A172 (cell line): ENCODE data around the gene VEGFB. TPM values are rescaled to one million over a fixed set of nuclear protein-coding genes. Genes with fewer than 3 reads are reported as not detected.

Experiments used
- DNase-seq: peaks from one replicate; pipeline ENCODE4 v3.0.0-alpha.2; 2015; ENCODE audit warnings: low spot score
- total RNA-seq: library from RNA; depleted of rRNA; stranded (reverse); fragments of >200 nt; shearing (Covaris generic); gene quantifications from 2 replicates; pipeline ENCODE4 v1.2.3, GENCODE V29; 2014; rRNA removed

VEGFB gene
- 24.4 and 33.0 TPM in 2 replicates for total RNA-seq

DNA sequence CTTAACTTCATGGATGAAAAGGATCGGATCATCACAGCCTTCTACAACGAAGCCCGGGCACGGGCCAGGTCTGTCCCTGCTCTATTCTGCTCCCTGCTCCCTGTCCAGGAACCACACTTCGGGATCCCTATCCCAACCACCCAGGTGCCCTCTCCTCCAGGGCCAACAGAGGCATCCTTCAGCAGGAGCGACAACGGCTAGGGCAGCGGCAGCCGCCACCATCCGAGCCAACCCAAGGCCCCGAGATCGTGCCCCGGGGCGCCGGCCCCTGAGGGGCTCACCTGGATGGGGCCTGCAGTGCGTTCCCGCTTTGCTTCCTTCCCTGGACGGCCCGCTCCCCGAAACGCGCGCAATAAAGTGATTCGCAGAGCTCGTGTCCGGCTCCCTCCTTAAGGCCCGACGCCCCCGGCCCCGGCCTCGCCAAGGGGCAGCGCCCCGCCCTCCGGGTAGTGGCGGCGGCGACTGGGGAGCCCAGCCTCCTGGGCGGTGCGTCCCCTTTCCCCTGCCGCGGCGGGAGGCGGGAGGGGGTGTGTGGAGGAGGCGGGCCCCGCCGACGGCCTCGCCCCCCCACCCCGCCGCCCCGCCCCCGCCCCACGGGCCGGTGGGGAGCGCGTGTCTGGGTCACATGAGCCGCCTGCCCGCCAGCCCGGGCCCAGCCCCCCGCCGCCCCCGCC is at the start of gene VEGFB:
Gene VEGFB (plus strand): TSS at position 672 of the 674 bp plus-strand sequence. CDS start 250 bp downstream, outside the sequence.
- DNase-seq, result no peak

GRCh38 chr11:64185175-64185692 is 49.1 kb upstream of the VEGFB start:
- no peak for DNase-seq

DNA sequence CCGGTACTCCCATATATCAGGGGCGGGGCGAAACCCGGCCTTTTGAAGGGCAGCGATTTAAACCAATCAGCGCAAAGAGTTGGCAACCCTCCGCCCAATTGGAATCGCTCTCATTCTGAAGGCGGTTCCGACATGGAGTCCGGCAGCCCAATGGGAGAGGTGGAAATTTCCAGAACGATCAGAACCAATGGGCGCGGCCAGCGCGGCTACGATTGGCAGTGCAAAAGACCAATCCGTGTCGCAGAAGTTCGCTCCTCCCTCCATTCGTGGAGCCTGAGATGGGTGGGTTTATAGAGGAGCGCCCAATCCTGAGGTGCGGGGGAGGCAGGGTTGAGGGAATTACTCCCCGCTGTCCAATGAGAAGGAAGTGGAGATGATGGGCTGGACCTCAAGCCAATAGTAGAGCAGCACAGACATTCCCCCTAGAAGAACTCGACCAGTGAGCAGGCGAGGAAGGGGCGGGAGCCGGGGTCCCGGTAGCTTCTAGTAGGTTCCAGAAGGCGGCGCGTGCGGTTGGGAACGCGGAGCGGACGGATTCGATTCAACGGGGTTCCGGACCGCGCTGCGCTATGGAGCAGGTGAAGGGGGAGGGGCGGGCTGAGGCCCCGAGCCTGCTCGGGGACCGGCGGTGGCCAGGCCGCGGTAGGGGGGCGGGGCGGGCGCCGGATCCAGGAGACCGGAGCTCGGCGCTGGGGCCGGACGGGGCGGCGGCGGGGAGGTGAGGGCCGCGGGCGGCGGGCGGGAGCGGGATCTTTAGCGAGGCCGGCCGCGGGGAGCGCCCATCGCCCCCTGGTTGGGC is 48.5 kb upstream of the VEGFB start, which contains the start of gene STIP1:
Gene STIP1 (plus strand): TSS at position 479 of the 799 bp plus-strand sequence. CDS start 91 bp downstream, at position 570.
- peak; percentile 100 for DNase-seq

GRCh38 chr11:64186492-64187165 is 47.8 kb upstream of the VEGFB start:
- DNase-seq, result no peak

DNA sequence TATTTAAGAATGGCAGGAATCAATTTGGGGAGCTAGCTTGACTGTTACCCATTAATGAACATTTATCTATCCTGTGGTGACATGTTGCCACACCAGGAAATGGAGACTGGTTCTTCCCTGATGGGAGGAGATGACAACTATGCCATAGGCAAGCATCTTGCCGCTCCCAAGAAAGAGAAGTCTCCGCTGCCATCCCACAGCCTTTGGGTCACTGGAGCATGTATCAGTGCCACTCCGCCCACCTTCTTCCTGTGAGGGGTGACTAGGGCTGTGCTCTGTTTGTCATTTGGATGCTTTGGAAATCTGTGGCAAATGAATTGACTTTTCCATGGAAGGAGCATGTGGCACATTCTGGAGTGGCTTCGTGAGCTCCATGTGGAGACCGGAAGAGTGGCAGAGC is 42.0 kb upstream of the VEGFB start:
- DNase-seq, result no peak

DNA sequence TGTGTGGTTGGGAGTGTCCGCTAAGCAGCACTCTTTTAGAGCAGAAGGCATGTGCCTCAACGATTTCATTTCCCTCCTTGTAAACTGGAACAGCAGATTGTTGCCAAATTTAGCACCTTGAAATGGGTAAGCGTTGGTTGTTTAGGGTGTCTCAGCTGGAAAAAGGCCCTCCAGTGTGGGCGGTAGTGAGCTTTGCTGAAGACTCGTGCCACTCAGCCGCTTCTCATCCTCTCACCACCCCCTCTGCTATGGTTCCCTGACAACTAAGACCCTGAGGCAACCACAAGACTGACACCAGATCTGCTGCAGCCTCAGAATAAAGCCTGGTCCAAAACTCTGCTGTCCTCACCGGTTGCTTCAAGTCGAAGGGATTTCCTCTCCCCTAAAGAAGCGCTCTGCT is 37.8 kb upstream of the VEGFB start:
- no peak for DNase-seq

DNA sequence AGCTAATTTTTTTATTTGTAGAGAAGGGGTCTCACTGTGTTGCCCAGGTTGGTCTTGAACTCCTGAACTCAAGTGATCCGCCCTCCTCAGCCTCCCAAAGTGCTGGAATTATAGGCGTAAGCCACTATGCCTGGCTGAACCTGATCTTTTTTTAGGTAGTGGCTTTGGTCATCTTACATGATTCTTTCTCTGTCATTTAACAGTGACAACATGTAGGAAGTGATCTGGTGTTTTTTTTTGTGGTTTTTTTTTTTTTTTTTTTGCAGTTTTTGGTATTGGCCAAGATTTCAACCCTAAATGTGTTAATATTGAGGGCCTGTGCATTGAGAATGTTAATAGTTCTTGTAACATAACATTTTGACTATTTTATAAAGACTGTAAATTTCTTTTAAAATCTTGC is 35.9 kb upstream of the VEGFB start:
- DNase-seq, result no peak

GRCh38 chr11:64201543-64201942 is 32.8 kb upstream of the VEGFB start:
- no peak for DNase-seq

DNA sequence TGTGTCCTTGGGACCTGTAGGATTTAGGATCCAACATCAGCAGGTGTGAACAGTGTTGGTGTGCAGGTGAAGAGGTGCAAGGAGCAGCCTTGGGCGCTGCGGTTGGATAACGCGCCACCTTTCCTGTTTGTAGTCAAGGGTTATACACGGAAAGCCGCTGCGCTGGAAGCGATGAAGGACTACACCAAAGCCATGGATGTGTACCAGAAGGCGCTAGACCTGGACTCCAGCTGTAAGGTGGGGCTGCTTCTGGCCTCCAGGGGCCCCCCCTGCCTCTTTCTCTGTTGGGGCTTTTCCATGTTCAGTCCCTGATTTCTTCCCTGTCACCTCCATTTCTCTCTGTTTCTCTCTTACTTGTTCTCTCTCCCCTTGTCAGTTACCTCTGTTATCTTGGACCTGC is 31.4 kb upstream of the VEGFB start:
- no peak for DNase-seq

DNA sequence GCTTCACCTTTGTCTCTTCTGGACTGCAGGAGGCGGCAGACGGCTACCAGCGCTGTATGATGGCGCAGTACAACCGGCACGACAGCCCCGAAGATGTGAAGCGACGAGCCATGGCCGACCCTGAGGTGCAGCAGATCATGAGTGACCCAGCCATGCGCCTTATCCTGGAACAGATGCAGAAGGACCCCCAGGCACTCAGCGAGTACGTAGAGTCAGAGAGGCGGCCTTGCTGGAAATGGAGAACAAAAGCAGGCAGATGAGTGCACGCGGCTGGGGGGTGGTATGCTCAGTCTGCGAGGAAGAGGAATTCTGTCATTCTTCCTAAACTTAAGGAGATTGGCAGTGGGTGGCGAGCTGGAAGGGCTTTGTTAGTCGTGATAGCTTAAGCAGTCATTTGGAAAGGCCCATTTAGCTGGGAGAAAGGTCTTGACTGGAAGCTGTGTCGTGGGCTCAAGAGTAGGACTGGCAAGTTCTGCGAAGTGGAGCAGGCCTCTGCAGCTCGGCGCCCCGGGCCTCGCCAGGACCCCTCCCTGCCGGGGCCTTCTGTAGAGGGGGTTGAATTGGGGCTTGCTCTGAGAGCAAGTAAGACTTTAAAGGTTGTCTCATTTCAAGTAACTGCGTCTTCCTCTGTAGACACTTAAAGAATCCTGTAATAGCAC is 30.8 kb upstream of the VEGFB start:
- no peak for DNase-seq

DNA sequence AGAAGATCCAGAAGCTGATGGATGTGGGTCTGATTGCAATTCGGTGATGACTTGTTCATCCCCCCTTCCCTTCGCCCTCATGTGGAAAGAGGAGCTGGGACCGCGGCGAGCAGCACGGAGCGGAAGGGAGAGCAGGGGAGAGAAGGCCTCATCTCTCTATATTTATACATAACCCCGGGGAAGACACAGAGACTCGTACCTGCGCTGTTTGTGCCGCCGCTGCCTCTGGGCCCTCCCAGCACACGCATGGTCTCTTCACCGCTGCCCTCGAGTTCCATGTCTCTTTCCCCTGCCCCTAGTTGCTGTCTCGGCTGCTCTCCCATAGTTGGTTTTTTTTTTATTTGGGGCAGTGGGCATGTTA is 30.3 kb upstream of the VEGFB start:
- DNase-seq, result no peak

DNA sequence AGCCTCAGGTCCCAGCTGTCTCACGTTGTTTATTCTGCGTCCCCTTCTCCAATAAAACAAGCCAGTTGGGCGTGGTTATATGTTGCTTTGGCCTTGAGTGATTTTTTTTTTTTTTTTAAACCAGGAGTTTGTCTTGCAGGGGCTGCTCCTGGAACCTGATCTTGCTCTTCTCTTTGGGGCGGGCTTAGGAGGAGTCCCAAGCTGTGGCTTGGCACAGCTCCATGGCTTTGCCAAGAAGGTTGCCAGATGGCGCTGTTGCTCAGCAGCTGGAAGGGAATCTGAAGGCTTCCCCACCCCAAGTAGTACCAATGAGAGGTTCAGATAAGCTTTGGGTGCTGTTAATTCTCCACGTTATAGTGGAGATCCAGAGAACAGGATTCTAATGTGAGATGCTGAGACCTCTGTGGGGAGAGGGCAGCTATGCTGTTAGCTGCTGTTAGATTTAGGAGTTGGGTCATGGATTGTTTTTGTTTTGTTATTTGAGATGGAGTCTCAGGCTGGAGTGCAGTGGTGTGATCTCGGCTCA is 29.9 kb upstream of the VEGFB start:
- DNase-seq, result peak; percentile 94

GRCh38 chr11:64206457-64207255 is 27.7 kb upstream of the VEGFB start, which contains the start of gene FERMT3:
TSS of gene FERMT3 (plus strand) at chr11:64206721. CDS start at chr11:64207365, 644 bp downstream.
- peak; percentile 30 for DNase-seq

DNA sequence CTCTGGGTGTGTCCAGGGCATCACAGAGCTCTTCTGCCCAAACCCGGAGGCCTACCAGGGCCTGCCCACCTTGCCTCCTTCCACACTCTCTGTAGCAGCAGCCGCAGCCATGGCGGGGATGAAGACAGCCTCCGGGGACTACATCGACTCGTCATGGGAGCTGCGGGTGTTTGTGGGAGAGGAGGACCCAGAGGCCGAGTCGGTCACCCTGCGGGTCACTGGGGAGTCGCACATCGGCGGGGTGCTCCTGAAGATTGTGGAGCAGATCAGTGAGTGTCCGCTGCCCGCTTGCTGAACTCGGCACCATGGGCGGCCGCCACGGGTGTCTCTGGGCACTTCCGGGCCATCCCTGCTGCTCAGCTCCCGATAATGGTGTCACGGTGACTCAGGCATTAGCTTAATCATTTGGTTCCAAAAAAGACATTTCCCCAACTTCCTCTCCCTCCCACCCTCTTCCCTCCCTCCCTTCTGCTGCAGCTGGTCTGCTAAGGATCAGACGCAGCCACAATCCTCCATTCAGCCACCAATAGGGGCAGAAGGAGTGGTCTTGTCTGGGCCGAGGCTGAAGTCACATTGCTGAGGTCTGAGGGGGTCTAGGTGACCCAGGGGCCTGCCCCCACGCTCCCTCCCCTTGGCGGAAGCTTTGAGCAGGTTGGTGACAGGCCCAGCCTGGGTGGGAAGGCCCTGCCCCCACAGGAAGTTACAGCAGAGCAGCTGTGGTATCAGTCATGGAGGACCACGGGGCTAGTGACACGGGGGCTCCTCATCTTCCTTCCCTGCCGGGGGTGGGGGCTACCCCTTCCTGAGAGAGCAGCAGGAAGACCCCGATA is 26.9 kb upstream of the VEGFB start:
- DNase-seq, result peak; percentile 94

- no peak for DNase-seq
These were observed 26.1 kb upstream of the VEGFB start for GRCh38 chr11:64208086-64208795.

- DNase-seq, result no peak
These were observed 25.4 kb upstream of the VEGFB start for GRCh38 chr11:64208796-64209562.

GRCh38 chr11:64209563-64209843 is 24.9 kb upstream of the VEGFB start:
- DNase-seq, result no peak

GRCh38 chr11:64210301-64211020 is 23.9 kb upstream of the VEGFB start:
- DNase-seq, result no peak
